Subcutaneous adipose tissue (tissue), 4 donors: ENCODE results near the gene AATK. TPM values are rescaled to one million over a fixed set of nuclear protein-coding genes. Genes with fewer than 3 reads are reported as not detected.

ENCODE experiments used
- CTCF ChIP-seq: fragments of 450-650 bp; IDR thresholded peaks from one replicate; pipeline ENCODE4 v1.5.1; 2016; ENCODE audit warnings: low read depth, mild to moderate bottlenecking, control low read depth, antibody characterized with exemption, moderate library complexity
- total RNA-seq, 4 donors: library from RNA; depleted of rRNA; stranded (reverse); fragments of >200 nt; gene quantifications; one replicate each; pipeline ENCODE4 v1.1.0, GENCODE V29; 2016

The AATK gene
- total RNA-seq, 4 donors from 2014 or later, result 1.0 to 2.0 (median 1.7) TPM

DNA sequence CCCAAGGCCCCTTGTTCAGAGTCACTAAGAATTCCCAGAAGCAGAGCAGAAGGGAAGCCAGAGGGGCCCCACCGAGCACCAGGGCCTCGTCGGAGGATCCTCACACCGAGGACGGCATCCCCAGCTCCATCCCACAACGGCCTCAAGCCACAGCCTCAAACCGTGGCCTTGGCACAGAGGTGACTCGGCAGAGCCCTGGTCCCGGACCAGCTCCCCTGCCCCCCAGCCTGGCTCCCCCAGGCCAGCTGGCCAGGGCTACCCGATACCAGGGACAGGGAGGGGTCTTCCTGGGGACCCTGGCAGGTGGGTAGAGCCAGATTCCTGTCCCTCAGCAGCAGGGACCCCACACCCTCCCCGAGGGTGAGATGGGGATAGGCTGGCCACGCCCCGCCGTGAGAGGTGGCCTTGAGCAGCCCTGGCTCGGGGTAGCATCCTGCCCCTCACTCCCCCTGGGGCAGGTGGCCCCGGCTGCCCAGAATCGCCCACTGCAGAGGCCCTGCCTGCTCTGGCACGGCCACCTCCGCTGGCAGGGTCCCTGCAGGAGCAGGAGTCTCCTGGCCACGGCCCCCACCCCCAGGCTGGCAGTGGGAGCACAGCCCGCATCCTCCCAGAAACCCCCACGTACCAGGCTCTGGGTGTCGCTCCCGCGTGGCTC is 6.3 kb downstream of the AATK start:
- TF ChIP-seq CTCF, result no peak

DNA sequence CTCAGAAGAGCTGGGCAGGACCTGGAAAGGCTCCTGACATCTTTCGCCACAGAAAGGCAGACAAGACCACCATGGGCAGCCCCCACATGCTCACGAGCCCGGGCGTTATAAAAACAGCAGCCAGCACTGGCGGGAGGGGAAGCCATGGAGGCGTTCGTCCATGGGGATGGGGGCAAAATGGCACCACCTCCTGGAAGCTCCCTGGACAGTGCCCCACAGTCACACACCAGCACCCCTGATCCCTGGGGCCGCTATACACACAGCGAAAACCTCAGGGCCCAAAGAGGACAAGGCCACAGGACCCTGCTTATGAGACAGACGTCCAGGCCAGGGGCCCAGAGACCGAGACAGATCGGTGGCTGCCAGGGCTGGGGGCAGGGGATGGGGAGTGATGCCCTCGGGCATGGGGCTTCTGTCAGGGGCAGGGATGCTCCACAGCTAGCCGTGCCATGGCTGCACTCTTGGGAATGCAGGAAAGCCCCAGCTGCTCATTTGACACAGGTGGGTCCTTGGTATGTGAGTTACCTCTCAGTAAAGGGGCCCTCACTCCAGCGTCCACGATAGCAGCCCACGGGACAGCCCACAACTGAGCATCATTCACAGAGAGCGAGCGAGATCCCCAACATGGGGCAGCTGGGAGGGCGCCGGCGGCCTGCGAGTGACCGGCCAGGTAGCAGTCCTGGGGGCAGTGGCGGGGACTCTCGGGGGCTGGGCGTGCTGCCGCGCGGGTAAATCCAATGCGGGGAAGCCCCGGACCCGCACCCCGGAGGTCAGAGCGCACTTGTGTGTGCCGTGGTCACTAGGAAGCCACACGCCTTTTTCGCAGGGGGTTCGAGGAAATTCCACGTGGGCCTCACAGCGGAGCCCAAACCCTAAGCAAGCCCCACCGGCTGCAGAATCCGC is 7.1 kb downstream of the AATK start:
- no peak for TF ChIP-seq CTCF

GRCh38 chr17:81157848-81158687 is 8.0 kb downstream of the AATK start:
- no peak for TF ChIP-seq CTCF

GRCh38 chr17:81156866-81157805 is 8.9 kb downstream of the AATK start:
- no peak for TF ChIP-seq CTCF

GRCh38 chr17:81154961-81155360 is 11.1 kb downstream of the AATK start:
- no peak for TF ChIP-seq CTCF

- TF ChIP-seq CTCF, result no peak
Measured at GRCh38 chr17:81153340-81153803, 12.6 kb downstream of the AATK start.
